ENCODE measurements around the gene DAPK1. TPM values are rescaled to one million over a fixed set of nuclear protein-coding genes. Genes with fewer than 3 reads are reported as not detected.

DAPK1 gene
- total and polyA plus RNA-seq, 2 donors (not counting 1 experiment from before 2014, with no cell fraction given) = 1.7 to 2.8 TPM

GRCh38 chr9:87659534-87660419, 162.1 kb downstream of the DAPK1 start:
- no peak overlapping the region for H3K27ac ChIP-seq (ENCODE audit: low read length in 2 of 2)
- no peak overlapping the region for H3K4me2 ChIP-seq (replicated peaks; ENCODE audit: low read depth, low read length, poor library complexity, severe bottlenecking)
- Mint-ChIP-seq H3K27ac (no peak overlapping the region), H3K9me3 (ENCODE audit: insufficient read depth) (no peaks in the 10 kb centered on the region), H3K27me3 (peaks cover 5% of the 10 kb centered on the region), H3K4me3 (no peak overlapping the region), H3K4me1 (no peaks in the 10 kb centered on the region)
- H4K20me1 ChIP-seq (ENCODE audit: control insufficient read depth, insufficient read depth, low read length, poor library complexity, severe bottlenecking) = no peaks in the 10 kb centered on the region
- no peaks in the 10 kb centered on the region for H3K79me2 ChIP-seq (ENCODE audit: control insufficient read depth, insufficient read depth, low read length)
- no peaks in the 10 kb centered on the region for H3K36me3 ChIP-seq (replicated peaks in 1 of 2; ENCODE audit: control extremely low read depth in 1 of 2, control insufficient read depth in 1 of 2, extremely low read depth in 1 of 2, insufficient read depth in 2 of 2, low read length in 1 of 2)
- no peak overlapping the region for H2AFZ ChIP-seq (ENCODE audit: insufficient read depth, low read depth, low read length, poor library complexity, severe bottlenecking)
- DNase-seq (no peak), ATAC-seq (ENCODE audit: low read depth) (no peak)
- H3K4me1 ChIP-seq (ENCODE audit: control insufficient read depth in 2 of 2, insufficient read depth in 2 of 2, low read length in 2 of 2) = no peaks in the 10 kb centered on the region
- ChIA-PET POLR2A (no interaction called here), CTCF (no interaction called here)
- H3K27me3 ChIP-seq (replicated peaks in 1 of 4; ENCODE audit: control extremely low read depth in 1 of 4, control insufficient read depth in 3 of 4, insufficient read depth in 4 of 4, low read length in 3 of 4) = no peaks in the 10 kb centered on the region
- intact Hi-C loops (cut with micrococcal nuclease) = no loop called here
- no peak overlapping the region for H3K9ac ChIP-seq (ENCODE audit: low read length)
- WGBS (ENCODE audit: insufficient coverage) = 95% methylated on average over 37 of the region's 47 CpGs
- no peak for TF ChIP-seq EZH2 (IDR thresholded peaks at IDR 0.05; ENCODE audit: borderline replicate concordance, insufficient read depth, low read depth, low read length, poor library complexity, severe bottlenecking)
- no peak for TF ChIP-seq CTCF (IDR thresholded peaks at IDR 0.05)
- H3K9me3 ChIP-seq (ENCODE audit: control extremely low read depth in 1 of 3, control insufficient read depth in 2 of 3, insufficient read depth in 1 of 3, low read length in 2 of 3) = peaks cover 0 to 16% (median 0%) of the 10 kb centered on the region in 3 donors
- no peak overlapping the region for H3K4me3 ChIP-seq (ENCODE audit: control extremely low read depth in 1 of 5, extremely low read depth in 1 of 5, insufficient read depth in 1 of 5, low read depth in 2 of 5, low read length in 4 of 5)

GRCh38 chr9:87661241-87661640, 163.6 kb downstream of the DAPK1 start:
- Histone ChIP-seq H3K9me3 (ENCODE audit: control extremely low read depth in 1 of 3, control insufficient read depth in 2 of 3, insufficient read depth in 1 of 3, low read length in 2 of 3) (peaks cover 0 to 16% (median 0%) of the 10 kb centered on the region in 3 donors), H2AFZ (ENCODE audit: insufficient read depth, low read depth, low read length, poor library complexity, severe bottlenecking) (no peak overlapping the region), H4K20me1 (ENCODE audit: control insufficient read depth, insufficient read depth, low read length, poor library complexity, severe bottlenecking) (no peaks in the 10 kb centered on the region), H3K36me3 (replicated peaks in 1 of 2; ENCODE audit: control extremely low read depth in 1 of 2, control insufficient read depth in 1 of 2, extremely low read depth in 1 of 2, insufficient read depth in 2 of 2, low read length in 1 of 2) (no peaks in the 10 kb centered on the region), H3K4me3 (ENCODE audit: control extremely low read depth in 1 of 5, extremely low read depth in 1 of 5, insufficient read depth in 1 of 5, low read depth in 2 of 5, low read length in 4 of 5) (no peak overlapping the region), H3K79me2 (ENCODE audit: control insufficient read depth, insufficient read depth, low read length) (no peaks in the 10 kb centered on the region), H3K27me3 (replicated peaks in 1 of 4; ENCODE audit: control extremely low read depth in 1 of 4, control insufficient read depth in 3 of 4, insufficient read depth in 4 of 4, low read length in 3 of 4) (no peaks in the 10 kb centered on the region), H3K27ac (ENCODE audit: low read length in 2 of 2) (no peak overlapping the region), H3K4me1 (ENCODE audit: control insufficient read depth in 2 of 2, insufficient read depth in 2 of 2, low read length in 2 of 2) (no peaks in the 10 kb centered on the region), H3K9ac (ENCODE audit: low read length) (no peak overlapping the region), H3K4me2 (replicated peaks; ENCODE audit: low read depth, low read length, poor library complexity, severe bottlenecking) (no peak overlapping the region)
- no peak for TF ChIP-seq CTCF (IDR thresholded peaks at IDR 0.05)
- no peak for TF ChIP-seq EZH2 (IDR thresholded peaks at IDR 0.05; ENCODE audit: borderline replicate concordance, insufficient read depth, low read depth, low read length, poor library complexity, severe bottlenecking)
- DNase-seq = no peak
- Mint-ChIP-seq H3K27me3 (no peaks in the 10 kb centered on the region), H3K4me1 (no peaks in the 10 kb centered on the region), H3K27ac (no peak overlapping the region), H3K9me3 (ENCODE audit: insufficient read depth) (no peaks in the 10 kb centered on the region), H3K4me3 (no peak overlapping the region)
- ATAC-seq (ENCODE audit: low read depth) = no peak
- intact Hi-C loops (cut with micrococcal nuclease) = no loop called here
- ChIA-PET CTCF (no interaction called here), POLR2A (no interaction called here)
- no CpG with 5 or more reads among the region's 1 CpG for WGBS (ENCODE audit: insufficient coverage)
